Stimulated activated CD4-positive, alpha-beta T cell treated with anti-CD3 and anti-CD28 coated beads, Interleukin-12 subunit alpha, Interleukin-12 subunit beta, amount 100 ng/mL, for 24 hours (primary cell): ENCODE data around the gene RNF34.
A peak's percentile ranks its signal among the peaks of the same experiment; 100 is the strongest.

Experiments used
- DNase-seq, 2 experiments: peaks; one replicate each; pipeline ENCODE4 v3.0.0-alpha.2; 2020; ENCODE audit warnings: low read depth in 2 of 2

Gene RNF34

GRCh38 chr12:121466794-121467637, 67.1 kb downstream of the RNF34 start:
- peak; percentile 75 to 88 for DNase-seq

- no peak for DNase-seq
These were observed 68.0 kb downstream of the RNF34 start for GRCh38 chr12:121467638-121468498.

GRCh38 chr12:121468499-121468801, 68.5 kb downstream of the RNF34 start:
- no peak for DNase-seq

DNA sequence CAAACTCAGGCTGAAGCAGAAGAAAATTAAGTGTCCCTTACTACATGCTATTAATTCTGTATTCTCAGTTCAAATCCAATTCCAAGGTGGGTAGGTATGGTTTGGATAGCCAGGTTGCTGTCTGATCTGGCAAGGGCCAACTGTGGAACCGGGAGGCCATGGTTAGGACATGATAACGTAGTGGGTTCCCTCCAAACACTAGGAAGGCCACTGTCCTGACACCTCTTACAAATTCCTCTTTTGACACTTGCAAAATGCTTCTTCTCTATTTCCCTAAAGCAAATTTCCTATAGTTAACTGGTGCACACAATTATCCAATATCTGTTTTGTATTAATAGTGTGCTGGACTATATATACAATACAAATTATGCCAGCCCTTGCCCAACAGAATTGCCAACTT, 70.8 kb downstream of the RNF34 start:
- no peak for DNase-seq

DNA sequence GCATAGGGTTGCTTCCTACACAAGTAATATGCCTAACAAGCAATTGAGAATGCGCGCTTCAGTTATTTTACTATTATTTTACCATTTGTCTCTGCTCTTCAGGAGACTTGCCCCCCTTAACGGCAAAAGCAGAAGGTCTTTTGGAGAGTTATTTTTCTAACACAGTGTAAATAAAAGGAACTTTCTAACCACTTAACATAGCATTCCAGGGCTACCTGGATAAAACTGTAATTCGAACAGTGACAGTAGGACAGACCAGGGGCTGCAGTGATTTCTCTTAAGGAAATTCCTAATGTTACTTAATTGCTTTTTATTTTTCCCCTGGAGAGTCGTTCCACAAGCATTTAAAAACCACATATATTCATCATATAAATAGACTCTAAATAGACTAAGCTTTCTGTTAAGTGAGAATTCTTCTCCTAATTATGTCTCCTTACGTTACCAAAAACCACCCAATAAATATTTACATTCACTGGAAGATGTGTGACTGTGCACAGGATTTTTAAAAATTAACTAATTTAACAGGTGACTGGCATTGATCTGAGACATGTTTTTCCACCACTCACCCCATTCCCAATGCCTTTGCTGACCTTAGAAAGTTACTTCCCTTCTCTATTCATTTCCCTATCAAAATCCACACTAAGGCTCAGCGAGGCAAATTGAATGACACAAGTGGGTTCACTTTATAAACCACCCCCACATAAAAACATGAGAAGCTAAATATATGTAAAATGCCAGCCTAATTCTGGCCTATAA, 72.4 kb downstream of the RNF34 start:
- DNase-seq: no peak
